Panc1 (cell line): ENCODE data around the gene MED31. TPM values are rescaled to one million over a fixed set of nuclear protein-coding genes. Genes with fewer than 3 reads are reported as not detected.

ENCODE experiments used
- ATAC-seq: fragments of 200-7000 bp; cut with Tn5 transposase; 2 replicates; pipeline ENCODE4 v1.9.1; 2020; ENCODE audit warnings: mild to moderate bottlenecking, moderate library complexity
- BruUV-seq: library from RNA; stranded (reverse); fragments of 400-500 nt; replicated peaks from 2 replicates; lab custom pipeline; 2021; lab: Mats Ljungman, UMichigan
- CTCF ChIA-PET: fragments of 300-600 bp; sonication (Branson Sonifier 250); formaldehyde crosslinking; loops from one replicate; lab custom pipeline; 2022; ENCODE audit warnings: antibody characterized with exemption; lab: Charles Lee
- POLR2A ChIA-PET: fragments of 300-600 bp; sonication (Branson Sonifier 250); formaldehyde crosslinking; loops from one replicate; lab custom pipeline; 2022; ENCODE audit warnings: antibody characterized with exemption; lab: Charles Lee
- DNase-seq: peaks from one replicate; pipeline ENCODE4 v3.0.0-alpha.2; 2010; ENCODE audit warnings: low read depth, low spot score
- H3K27ac ChIP-seq: 2 replicates; pipeline ENCODE4 v1.5.1; 2011; ENCODE audit warnings: mild to moderate bottlenecking, low read length, inconsistent platforms
- H3K27me3 ChIP-seq: fragments of 200-500 bp; sonication (Bioruptor generic); 2 replicates; pipeline ENCODE4 v1.6.0; 2014; ENCODE audit warnings: low read length, inconsistent platforms; ENCODE audit not compliant: control insufficient read depth, insufficient read depth
- H3K36me3 ChIP-seq: fragments of 200-500 bp; sonication (Bioruptor generic); 2 replicates; pipeline ENCODE4 v1.5.1; 2014; ENCODE audit warnings: inconsistent platforms, mild to moderate bottlenecking, low read length, moderate library complexity; ENCODE audit not compliant: control insufficient read depth, insufficient read depth
- H3K4me1 ChIP-seq: 2 replicates; pipeline ENCODE4 v1.5.1; 2011; ENCODE audit warnings: inconsistent platforms, mild to moderate bottlenecking, low read length, moderate library complexity; ENCODE audit not compliant: control insufficient read depth, insufficient read depth
- H3K4me3 ChIP-seq, 2 experiments: 2 replicates each; pipeline ENCODE4 v1.5.1; 2011 to 2012; ENCODE audit warnings: low read depth in 2 of 2, low read length in 2 of 2, mild to moderate bottlenecking in 2 of 2, inconsistent platforms in 1 of 2, moderate library complexity in 1 of 2
- H3K9me3 ChIP-seq: fragments of 200-500 bp; sonication (Bioruptor generic); 2 replicates; pipeline ENCODE4 v1.5.1; 2014; ENCODE audit warnings: low read depth, mild to moderate bottlenecking, inconsistent platforms, low read length, moderate library complexity; ENCODE audit not compliant: control insufficient read depth, insufficient read depth
- CTCF ChIP-seq: fragments of 450-650 bp; IDR thresholded peaks from 2 replicates; pipeline ENCODE4 v1.5.1; 2017; ENCODE audit warnings: mild to moderate bottlenecking
- POLR2AphosphoS5 ChIP-seq: IDR thresholded peaks from 2 replicates; pipeline ENCODE4 v1.6.1; 2012; ENCODE audit warnings: mild to moderate bottlenecking, low read depth, low read length, moderate library complexity
- REST ChIP-seq, 2 experiments: IDR thresholded peaks; 2 replicates each; pipeline ENCODE4 v1.6.1; 2011 to 2012; ENCODE audit warnings: low read depth in 2 of 2, control low read depth in 1 of 2, low read length in 1 of 2, mild to moderate bottlenecking in 1 of 2, moderate library complexity in 1 of 2; ENCODE audit not compliant: insufficient read depth in 1 of 2
- SIN3A ChIP-seq: IDR thresholded peaks from 2 replicates; pipeline ENCODE4 v1.6.1; 2012; ENCODE audit warnings: low read depth, mild to moderate bottlenecking, low read length, moderate library complexity, borderline replicate concordance; ENCODE audit not compliant: insufficient read depth
- TCF7L2 ChIP-seq: IDR thresholded peaks from 2 replicates; pipeline ENCODE4 v1.6.1; 2011; ENCODE audit warnings: mild to moderate bottlenecking, low read depth, low read length, inconsistent platforms
- in situ Hi-C: cut with HindIII; loops from 2 replicates; pipeline ENCODE4 v1.10.0; 2016; ENCODE audit warnings: low sequenced_read_pairs, low pct_unique_long_range_greater_than_20kb
- intact Hi-C: fragments of 100-400 bp; cut with micrococcal nuclease; formaldehyde crosslinking; loops from one replicate; pipeline ENCODE4 v1.10.0; 2022; ENCODE audit not compliant: unreplicated experiment
- total RNA-seq: library from RNA; stranded (reverse); gene quantifications from one replicate; pipeline ENCODE4 v1.2.1, GENCODE V29; 2021; ENCODE audit not compliant: unreplicated experiment

The MED31 gene
- total RNA-seq, 1 experiment from 2014 or later, result 18.6 TPM

- intact Hi-C loops (no loop called here), in situ Hi-C loops (no loop called here)
- TF ChIP-seq POLR2AphosphoS5, result no peak
- no peak for TF ChIP-seq CTCF
- no peak for TF ChIP-seq TCF7L2
- no peak for TF ChIP-seq SIN3A
- TF ChIP-seq REST (IDR thresholded peaks at IDR 0.05; ENCODE audit: insufficient read depth in 1 of 2, low read depth in 2 of 2, low read length in 1 of 2), result no peak
- ATAC-seq (no peak), DNase-seq (no peak)
- POLR2A ChIA-PET, result no interaction called here
- CTCF ChIA-PET, result no interaction called here
- H3K27me3 ChIP-seq, result no peaks in the 10 kb centered on the region; the same call in 1 of the 2 replicates
- H3K4me3 ChIP-seq, result no peak overlapping the region
- no peaks in the 10 kb centered on the region for H3K36me3 ChIP-seq
- H3K9me3 ChIP-seq, result no peaks in the 10 kb centered on the region
- no peak overlapping the region for H3K27ac ChIP-seq
- H3K4me1 ChIP-seq, result no peaks in the 10 kb centered on the region
- BruUV-seq, result no TSS peak
These were observed 45.5 kb upstream of the MED31 start for GRCh38 chr17:6696906-6697305.

- Histone ChIP-seq H3K27me3 (no peaks in the 10 kb centered on the region; the same call in 1 of the 2 replicates), H3K36me3 (no peaks in the 10 kb centered on the region), H3K4me1 (no peaks in the 10 kb centered on the region), H3K9me3 (no peaks in the 10 kb centered on the region), H3K4me3 (no peak overlapping the region), H3K27ac (no peak overlapping the region)
- TF ChIP-seq SIN3A (no peak), REST (IDR thresholded peaks at IDR 0.05; ENCODE audit: insufficient read depth in 1 of 2, low read depth in 2 of 2, low read length in 1 of 2) (no peak), CTCF (no peak), TCF7L2 (no peak), POLR2AphosphoS5 (no peak)
- CTCF ChIA-PET, result no interaction called here
- ATAC-seq (no peak), DNase-seq (no peak)
- intact Hi-C loops, result no loop called here
- in situ Hi-C loops, result no loop called here
- POLR2A ChIA-PET, result no interaction called here
- no TSS peak for BruUV-seq
These were observed 44.2 kb upstream of the MED31 start for GRCh38 chr17:6695565-6695964.
